CD4-positive, alpha-beta memory T cell (primary cell): ENCODE measurements around the gene NHERF2. TPM values are rescaled to one million over a fixed set of nuclear protein-coding genes. Genes with fewer than 3 reads are reported as not detected.
A peak's percentile ranks its signal among the peaks of the same experiment; 100 is the strongest.

Experiments used
- CTCF ChIA-PET: fragments of 350-600 bp; sonication (Branson Sonifier 250); formaldehyde crosslinking; loops from one replicate; lab custom pipeline; 2021; ENCODE audit warnings: inconsistent platforms; ENCODE audit not compliant: partially characterized antibody; lab: Charles Lee
- POLR2A ChIA-PET: fragments of 350-600 bp; sonication (Branson Sonifier 250); formaldehyde crosslinking; loops from one replicate; lab custom pipeline; 2021; ENCODE audit not compliant: partially characterized antibody; lab: Charles Lee
- DNase-seq, 5 donors: peaks; one replicate each; pipeline versions ENCODE4 v3.0.0 to v3.0.0-alpha.2; 2020 to 2022; ENCODE audit warnings: mixed read lengths in 1 of 5
- H3K27ac ChIP-seq: one replicate; pipeline ENCODE4 v1.7.0; 2013; ENCODE audit warnings: low read depth, low read length
- H3K27me3 ChIP-seq: 2 replicates; pipeline ENCODE4 v1.7.0; 2013; ENCODE audit warnings: mild to moderate bottlenecking, low read length, moderate library complexity; ENCODE audit not compliant: insufficient read depth
- H3K36me3 ChIP-seq: 2 replicates; pipeline ENCODE4 v1.7.0; 2013; ENCODE audit warnings: mild to moderate bottlenecking, low read length, moderate library complexity; ENCODE audit not compliant: insufficient read depth
- H3K4me1 ChIP-seq: 2 replicates; pipeline ENCODE4 v1.7.0; 2013; ENCODE audit warnings: mild to moderate bottlenecking, low read length, moderate library complexity; ENCODE audit not compliant: insufficient read depth
- H3K4me3 ChIP-seq, 2 donors: one replicate each; pipeline ENCODE4 v1.7.0; 2013; ENCODE audit warnings: low read length in 2 of 2, mild to moderate bottlenecking in 1 of 2
- H3K9me3 ChIP-seq, 2 donors: one replicate each; pipeline ENCODE4 v1.7.0; 2013; ENCODE audit warnings: low read length in 2 of 2, control low read depth in 1 of 2; ENCODE audit not compliant: control insufficient read depth in 1 of 2
- H3K27ac Mint-ChIP-seq, 7 donors: one replicate each; pipeline ENCODE4 v1.8.0; 2020 to 2021; ENCODE audit warnings: mixed read lengths in 7 of 7, mild to moderate bottlenecking in 6 of 7, inconsistent platforms in 3 of 7, moderate library complexity in 3 of 7
- H3K27me3 Mint-ChIP-seq, 2 donors: one replicate each; pipeline ENCODE4 v1.8.0; 2020 to 2021; ENCODE audit warnings: mixed read lengths in 2 of 2
- H3K36me3 Mint-ChIP-seq, 2 donors: one replicate each; pipeline ENCODE4 v1.8.0; 2020 to 2021; ENCODE audit warnings: mixed read lengths in 2 of 2, inconsistent platforms in 1 of 2, mild to moderate bottlenecking in 1 of 2
- H3K4me1 Mint-ChIP-seq, 4 donors: one replicate each; pipeline ENCODE4 v1.8.0; 2020 to 2021; ENCODE audit warnings: mixed read lengths in 4 of 4, mild to moderate bottlenecking in 1 of 4
- H3K4me3 Mint-ChIP-seq, 8 donors: one replicate each; pipeline ENCODE4 v1.8.0; 2020 to 2021; ENCODE audit warnings: mixed read lengths in 8 of 8, mild to moderate bottlenecking in 7 of 8, moderate library complexity in 6 of 8, inconsistent platforms in 3 of 8
- H3K9me3 Mint-ChIP-seq, 8 donors: one replicate each; pipeline ENCODE4 v1.8.0; 2020 to 2021; ENCODE audit warnings: mixed read lengths in 8 of 8, mild to moderate bottlenecking in 5 of 8, inconsistent platforms in 3 of 8, moderate library complexity in 1 of 8
- intact Hi-C: fragments of 100-400 bp; cut with micrococcal nuclease; formaldehyde crosslinking; loops from one replicate; pipeline ENCODE4 v1.15.1; 2023
- polyA plus RNA-seq, 2 donors: library from polyadenylated mRNA; unstranded; fragments of 300-500 nt; fragmentation: Illumina TruSeq; gene quantifications; one replicate each; pipeline ENCODE4 v1.2.3, GENCODE V29; 2021
- total RNA-seq, 2 experiments: library from RNA; stranded (reverse); gene quantifications; one replicate each; pipeline ENCODE4 v1.2.3, GENCODE V29; 2021

NHERF2 gene
- total and polyA plus RNA-seq, 4 experiments from 2014 or later = 0.16 to 2.1 (median 1.1) TPM

GRCh38 chr16:2005646-2006045, 21.1 kb upstream of the NHERF2 start:
- peaks cover 23 to 53% (median 34%) of the 10 kb centered on the region in 4 donors for H3K4me1 Mint-ChIP-seq
- POLR2A ChIA-PET = interaction anchor here (0.6 to 3.8 kb wide), 2 partner anchors 12 to 405 kb away, joined by 3 to 25 read pairs; no protein-coding TSS in a partner anchor
- no peaks in the 10 kb centered on the region for H3K27me3 ChIP-seq
- H3K27ac Mint-ChIP-seq = peak overlapping the region in 1 of 7 donors; percentile 57
- no peaks in the 10 kb centered on the region for H3K9me3 ChIP-seq
- intact Hi-C loops = loop anchor here (5.0 kb wide), 1 partner anchor 42 kb away; the partner anchor contains the start of genes NTHL1 and TSC2
- no peaks in the 10 kb centered on the region for H3K27me3 Mint-ChIP-seq
- no peak overlapping the region for H3K27ac ChIP-seq
- CTCF ChIA-PET = interaction anchor here (0.6 to 4.9 kb wide), 3 partner anchors 53 to 142 kb away, joined by 3 to 44 read pairs (median 3); no protein-coding TSS in a partner anchor
- no peaks in the 10 kb centered on the region for H3K9me3 Mint-ChIP-seq
- H3K36me3 Mint-ChIP-seq = peaks cover 5 to 17% of the 10 kb centered on the region in 2 donors
- DNase-seq = no peak
- no peak overlapping the region for H3K4me3 ChIP-seq
- H3K36me3 ChIP-seq = peaks cover 27% of the 10 kb centered on the region
- no peak overlapping the region for H3K4me3 Mint-ChIP-seq
- H3K4me1 ChIP-seq = peaks cover 50% of the 10 kb centered on the region

GRCh38 chr16:2006317-2006716, 20.4 kb upstream of the NHERF2 start:
- peak overlapping the region in 1 of 8 donors; percentile 57 for H3K4me3 Mint-ChIP-seq
- intact Hi-C loops = loop anchor here (5.0 kb wide), 1 partner anchor 41 kb away; the partner anchor contains the start of genes NTHL1 and TSC2
- Histone ChIP-seq H3K36me3 (peaks cover 22% of the 10 kb centered on the region), H3K9me3 (no peaks in the 10 kb centered on the region), H3K27me3 (no peaks in the 10 kb centered on the region), H3K4me1 (peaks cover 51% of the 10 kb centered on the region), H3K27ac (no peak overlapping the region), H3K4me3 (no peak overlapping the region)
- no peaks in the 10 kb centered on the region for H3K27me3 Mint-ChIP-seq
- ChIA-PET POLR2A (interaction anchor here (3.8 kb wide), 1 partner anchor 13 kb away, joined by 25 read pairs; no protein-coding TSS in a partner anchor), CTCF (interaction anchor here (4.9 kb wide), 1 partner anchor 134 kb away, joined by 44 read pairs; no protein-coding TSS in a partner anchor)
- peak overlapping the region in 3 of 7 donors; percentile 38 to 57 (median 57) for H3K27ac Mint-ChIP-seq
- no peak for DNase-seq
- H3K4me1 Mint-ChIP-seq = peaks cover 23 to 53% (median 34%) of the 10 kb centered on the region in 4 donors
- peaks cover 0 to 13% of the 10 kb centered on the region in 2 donors for H3K36me3 Mint-ChIP-seq
- no peaks in the 10 kb centered on the region for H3K9me3 Mint-ChIP-seq

GRCh38 chr16:2007081-2007836, 19.4 kb upstream of the NHERF2 start:
- peak overlapping the region; percentile 89 for H3K27ac ChIP-seq
- Mint-ChIP-seq H3K4me1 (peaks cover 23 to 53% (median 34%) of the 10 kb centered on the region in 4 donors), H3K27ac (peak overlapping the region in 6 of 7 donors; percentile 84 to 93 (median 90)), H3K4me3 (peak overlapping the region; percentile 70 to 90 (median 85)), H3K36me3 (peaks cover 0 to 10% of the 10 kb centered on the region in 2 donors), H3K27me3 (no peaks in the 10 kb centered on the region), H3K9me3 (no peaks in the 10 kb centered on the region)
- ChIA-PET POLR2A (interaction anchor here (0.6 to 3.0 kb wide), 6 partner anchors 16 to 180 kb away, joined by 3 to 29 read pairs (median 11); partner anchors contain the start of genes FAHD1, HAGH, RPS2 and SYNGR3), CTCF (interaction anchor here (1.7 to 2.0 kb wide), 2 partner anchors 15 to 133 kb away, joined by 6 to 11 read pairs; no protein-coding TSS in a partner anchor)
- peaks cover 14% of the 10 kb centered on the region for H3K36me3 ChIP-seq
- no peak overlapping the region for H3K4me3 ChIP-seq
- no peaks in the 10 kb centered on the region for H3K27me3 ChIP-seq
- H3K9me3 ChIP-seq = no peaks in the 10 kb centered on the region
- intact Hi-C loops = loop anchor here (5.0 kb wide), 1 partner anchor 40 kb away; the partner anchor contains the start of genes NTHL1 and TSC2
- no peak for DNase-seq
- H3K4me1 ChIP-seq = peaks cover 51% of the 10 kb centered on the region

- Histone ChIP-seq H3K27ac (peak overlapping the region; percentile 89), H3K4me3 (peak overlapping the region; percentile 61 to 72), H3K36me3 (peaks cover 5% of the 10 kb centered on the region), H3K4me1 (peaks cover 51% of the 10 kb centered on the region), H3K9me3 (no peaks in the 10 kb centered on the region), H3K27me3 (no peaks in the 10 kb centered on the region)
- ChIA-PET POLR2A (interaction anchor here (0.6 to 3.0 kb wide), 8 partner anchors 12 to 181 kb away, joined by 3 to 29 read pairs (median 7); partner anchors contain the start of genes FAHD1, HAGH, RPS2 and SYNGR3), CTCF (interaction anchor here (1.7 to 2.0 kb wide), 2 partner anchors 14 to 132 kb away, joined by 6 to 11 read pairs; no protein-coding TSS in a partner anchor)
- H3K4me3 Mint-ChIP-seq = peak overlapping the region; percentile 79 to 90 (median 85)
- H3K27me3 Mint-ChIP-seq = no peaks in the 10 kb centered on the region
- peaks cover 0 to 7% of the 10 kb centered on the region in 2 donors for H3K36me3 Mint-ChIP-seq
- H3K27ac Mint-ChIP-seq = peak overlapping the region; percentile 84 to 93 (median 90)
- DNase-seq = peak in 1 of 5 donors; percentile 58
- peaks cover 23 to 53% (median 34%) of the 10 kb centered on the region in 4 donors for H3K4me1 Mint-ChIP-seq
- H3K9me3 Mint-ChIP-seq = no peaks in the 10 kb centered on the region
- intact Hi-C loops = loop anchor here (5.0 kb wide), 1 partner anchor 39 kb away; the partner anchor contains the start of genes NTHL1 and TSC2
Observed at GRCh38 chr16:2008009-2008526, 18.6 kb upstream of the NHERF2 start.

- Histone ChIP-seq H3K27me3 (no peaks in the 10 kb centered on the region), H3K4me1 (peaks cover 48% of the 10 kb centered on the region), H3K27ac (peak overlapping the region; percentile 89), H3K36me3 (no peaks in the 10 kb centered on the region), H3K4me3 (peak overlapping the region; percentile 61 to 72), H3K9me3 (no peaks in the 10 kb centered on the region)
- peak in 1 of 5 donors; percentile 24 for DNase-seq
- Mint-ChIP-seq H3K27ac (peak overlapping the region; percentile 83 to 93 (median 89)), H3K27me3 (no peaks in the 10 kb centered on the region), H3K36me3 (peaks cover 0 to 7% of the 10 kb centered on the region in 2 donors), H3K4me3 (peak overlapping the region; percentile 79 to 90 (median 85)), H3K4me1 (peaks cover 23 to 51% (median 34%) of the 10 kb centered on the region in 4 donors), H3K9me3 (no peaks in the 10 kb centered on the region)
- ChIA-PET POLR2A (interaction anchor here (0.6 to 3.0 kb wide), 12 partner anchors 13 to 182 kb away, joined by 3 to 29 read pairs (median 4); partner anchors contain the start of genes FAHD1, HAGH, MSRB1 and PKD1), CTCF (interaction anchor here (1.7 to 2.0 kb wide), 2 partner anchors 14 to 131 kb away, joined by 6 to 11 read pairs; no protein-coding TSS in a partner anchor)
- intact Hi-C loops = loop anchor here (1.0 to 5.0 kb wide), 2 partner anchors 16 to 39 kb away; partner anchors contain the start of genes NTHL1 and TSC2
Observed at GRCh38 chr16:2008631-2009163, 18.0 kb upstream of the NHERF2 start.

GRCh38 chr16:2009164-2009711, 17.5 kb upstream of the NHERF2 start:
- Mint-ChIP-seq H3K27me3 (no peaks in the 10 kb centered on the region), H3K36me3 (peaks cover 0 to 7% of the 10 kb centered on the region in 2 donors), H3K27ac (peak overlapping the region; percentile 83 to 93 (median 89)), H3K4me1 (peaks cover 23 to 45% (median 34%) of the 10 kb centered on the region in 4 donors), H3K4me3 (peak overlapping the region; percentile 79 to 90 (median 85)), H3K9me3 (no peaks in the 10 kb centered on the region)
- intact Hi-C loops = loop anchor here (1.0 to 5.0 kb wide), 2 partner anchors 17 to 38 kb away; partner anchors contain the start of genes NTHL1 and TSC2
- ChIA-PET CTCF (interaction anchor here (1.7 to 2.0 kb wide), 2 partner anchors 13 to 131 kb away, joined by 6 to 11 read pairs; no protein-coding TSS in a partner anchor), POLR2A (interaction anchor here (0.6 to 3.0 kb wide), 12 partner anchors 18 to 465 kb away, joined by 3 to 29 read pairs (median 4); partner anchors contain the start of genes MSRB1, PKD1, RPS2 and SYNGR3)
- no peaks in the 10 kb centered on the region for H3K36me3 ChIP-seq
- H3K27ac ChIP-seq = peak overlapping the region; percentile 89
- peaks cover 42% of the 10 kb centered on the region for H3K4me1 ChIP-seq
- H3K27me3 ChIP-seq = no peaks in the 10 kb centered on the region
- peak in 1 of 5 donors; percentile 18 for DNase-seq
- peak overlapping the region; percentile 61 to 72 for H3K4me3 ChIP-seq
- no peaks in the 10 kb centered on the region for H3K9me3 ChIP-seq
